A549 (cell line): ENCODE measurements around the gene NPR3. TPM values are rescaled to one million over a fixed set of nuclear protein-coding genes. Genes with fewer than 3 reads are reported as not detected.

ENCODE experiments used
- ATAC-seq, 2 experiments: fragments of 200-7000 bp in 1 of 2; fragments of >200 bp in 1 of 2; cut with Nextera tagmentation in 1 of 2; cut with Tn5 transposase in 1 of 2; 3 replicates each; pipeline versions ENCODE4 v1.8.0 to v1.9.1; 2018 to 2020; ENCODE audit warnings: mild to moderate bottlenecking in 1 of 2, moderate library complexity in 1 of 2
- CTCF ChIA-PET: fragments of 300-600 bp; sonication (Branson Sonifier 250); formaldehyde crosslinking; extraction: SDS; loops from one replicate; lab custom pipeline; 2021; ENCODE audit warnings: antibody characterized with exemption, inconsistent platforms; lab: Yijun Ruan, JAX
- POLR2A ChIA-PET: fragments of 350-600 bp; formaldehyde crosslinking; extraction: SDS; loops from one replicate; lab custom pipeline; 2021; ENCODE audit warnings: antibody characterized with exemption, inconsistent platforms; lab: Yijun Ruan, JAX
- DNase-seq, 2 experiments: peaks; one replicate each; pipeline versions ENCODE4 v3.0.0 to v3.0.0-alpha.2; 2011 to 2016; ENCODE audit warnings: low read depth in 1 of 2, low spot score in 1 of 2
- FAIRE-seq: peaks from 2 replicates; lab custom pipeline; 2011; peaks lifted over from hg19 to GRCh38; lab: Jason Lieb, UNC
- H3K27ac ChIP-seq, 2 experiments: fragments of >200 bp; sonication (Bioruptor Twin); formaldehyde crosslinking; 3 replicates each; pipeline ENCODE4 v1.5.1; 2016 to 2017
- H3K4me1 ChIP-seq: fragments of >200 bp; sonication (Bioruptor Twin); formaldehyde crosslinking; 3 replicates; pipeline ENCODE4 v1.6.1; 2016
- H3K4me2 ChIP-seq: fragments of >200 bp; sonication (Bioruptor Twin); formaldehyde crosslinking; 3 replicates; pipeline ENCODE4 v1.6.1; 2016
- H3K4me3 ChIP-seq: fragments of >200 bp; sonication (Bioruptor Twin); formaldehyde crosslinking; 3 replicates; pipeline ENCODE4 v1.5.1; 2016
- H3K9me3 ChIP-seq: fragments of >200 bp; sonication (Bioruptor Twin); formaldehyde crosslinking; 3 replicates; pipeline ENCODE4 v1.6.1; 2016
- CBX2 ChIP-seq: fragments of 200-600 bp; sonication (generic); IDR thresholded peaks from 2 replicates; pipeline ENCODE4 v1.6.1; 2016; ENCODE audit warnings: low read depth, mild to moderate bottlenecking, borderline replicate concordance
- CHD2 ChIP-seq: fragments of 150-350 bp; IDR thresholded peaks from 2 replicates; pipeline ENCODE4 v1.6.1; 2014; ENCODE audit warnings: low read length; ENCODE audit not compliant: partially characterized antibody
- EHF ChIP-seq: fragments of 250-450 bp; sonication (Bioruptor Pico); IDR thresholded peaks from 2 replicates; pipeline ENCODE4 v1.5.0; 2020; ENCODE audit warnings: mild to moderate bottlenecking
- EP300 ChIP-seq, 2 experiments: fragments of >200 bp; sonication (Bioruptor Twin); formaldehyde crosslinking; IDR thresholded peaks; 2 replicates in 1 of 2; 3 replicates in 1 of 2; pipeline ENCODE4 v1.6.1; 2016 to 2017
- FOSL2 ChIP-seq, 2 experiments: fragments of 450-650 bp in 1 of 2; fragments of >200 bp in 1 of 2; sonication (Bioruptor Twin) in 1 of 2; formaldehyde crosslinking; IDR thresholded peaks; 2 replicates each; pipeline versions ENCODE4 v1.5.0 to v1.6.1; 2016 to 2020; ENCODE audit warnings: mild to moderate bottlenecking in 1 of 2, moderate library complexity in 1 of 2
- GATA3 ChIP-seq: IDR thresholded peaks from 2 replicates; pipeline ENCODE4 v1.6.1; 2012; ENCODE audit warnings: borderline replicate concordance
- HDAC2 ChIP-seq: fragments of 200-600 bp; sonication (generic); IDR thresholded peaks from 2 replicates; pipeline ENCODE4 v1.6.1; 2016
- HEYL ChIP-seq: fragments of 250-450 bp; sonication (Bioruptor Pico); IDR thresholded peaks from 2 replicates; pipeline ENCODE4 v1.8.0; 2021; ENCODE audit warnings: mild to moderate bottlenecking, moderate library complexity
- HOXB5 ChIP-seq: fragments of 250-450 bp; sonication (Bioruptor Pico); IDR thresholded peaks from 2 replicates; pipeline ENCODE4 v1.5.0; 2020; ENCODE audit warnings: mild to moderate bottlenecking, moderate library complexity
- JUNB ChIP-seq: fragments of >200 bp; sonication (Bioruptor Twin); formaldehyde crosslinking; IDR thresholded peaks from 2 replicates; pipeline ENCODE4 v1.6.1; 2016
- MAZ ChIP-seq: fragments of 150-350 bp; IDR thresholded peaks from 2 replicates; pipeline ENCODE4 v1.6.1; 2014; ENCODE audit warnings: antibody characterized with exemption, low read depth, low read length, borderline replicate concordance
- MYC ChIP-seq: IDR thresholded peaks from 2 replicates; pipeline ENCODE4 v1.6.1; 2012; ENCODE audit warnings: mild to moderate bottlenecking, inconsistent platforms, low read length, improper control_type of control experiment, borderline replicate concordance
- POLR2AphosphoS2 ChIP-seq: conservative IDR thresholded peaks from 2 replicates; pipeline ENCODE4 v1.6.1; 2012; ENCODE audit warnings: low read length, improper control_type of control experiment, inconsistent platforms
- RCOR1 ChIP-seq: fragments of 150-350 bp; IDR thresholded peaks from 2 replicates; pipeline ENCODE4 v1.6.1; 2014; ENCODE audit warnings: antibody characterized with exemption, low read length, low read depth
- RNF2 ChIP-seq: fragments of 200-600 bp; sonication (generic); IDR thresholded peaks from 2 replicates; pipeline ENCODE4 v1.6.1; 2016; ENCODE audit warnings: low read depth, mild to moderate bottlenecking, antibody characterized with exemption, moderate library complexity, borderline replicate concordance
- ZC3H11A ChIP-seq: fragments of 450-650 bp; IDR thresholded peaks from 2 replicates; pipeline ENCODE4 v1.6.1; 2014; ENCODE audit warnings: antibody characterized with exemption, mild to moderate bottlenecking
- ZFP36 ChIP-seq: fragments of 450-650 bp; IDR thresholded peaks from 2 replicates; pipeline ENCODE4 v1.6.1; 2014; ENCODE audit warnings: borderline replicate concordance; ENCODE audit not compliant: partially characterized antibody
- WGBS: methylation state at CpG from one replicate; pipeline ENCODE4 v1.1.6; 2017; ENCODE audit errors: missing lambda C conversion rate; 5-methylcytosine and 5-hydroxymethylcytosine counted together
- polyA plus RNA-seq, 4 experiments: library from polyadenylated mRNA; depleted of rRNA in 3 of 4; stranded (reverse); fragments of >200 nt; fragmentation: RNase III in 1 of 4; extraction: RNeasy Plus Mini Kit Qiagen cat#74134 plus additional on column Dnase treatment in 1 of 4; gene quantifications; 2 replicates in 3 of 4; 3 replicates in 1 of 4; pipeline ENCODE4 v1.2.3, GENCODE V29; 2011 to 2017
- TF ChIP-seq, protein P1 (sequence below): fragments of >200 bp; sonication (Bioruptor Twin); formaldehyde crosslinking; IDR thresholded peaks from 2 replicates; pipeline ENCODE4 v1.6.1; 2016
- TF ChIP-seq, protein P2 (sequence below): IDR thresholded peaks from 2 replicates; pipeline ENCODE4 v1.6.1; 2012; ENCODE audit warnings: low read depth, borderline replicate concordance
- TF ChIP-seq, protein P3 (sequence below): fragments of 250-450 bp; sonication (Bioruptor Pico); IDR thresholded peaks from 2 replicates; pipeline ENCODE4 v1.5.0; 2021; ENCODE audit warnings: mild to moderate bottlenecking, moderate library complexity, borderline replicate concordance

Gene NPR3
- polyA plus RNA-seq, 2 of the 4 experiments (the other 2 are of a cell fraction) = 16.4 to 18.6 TPM

DNA sequence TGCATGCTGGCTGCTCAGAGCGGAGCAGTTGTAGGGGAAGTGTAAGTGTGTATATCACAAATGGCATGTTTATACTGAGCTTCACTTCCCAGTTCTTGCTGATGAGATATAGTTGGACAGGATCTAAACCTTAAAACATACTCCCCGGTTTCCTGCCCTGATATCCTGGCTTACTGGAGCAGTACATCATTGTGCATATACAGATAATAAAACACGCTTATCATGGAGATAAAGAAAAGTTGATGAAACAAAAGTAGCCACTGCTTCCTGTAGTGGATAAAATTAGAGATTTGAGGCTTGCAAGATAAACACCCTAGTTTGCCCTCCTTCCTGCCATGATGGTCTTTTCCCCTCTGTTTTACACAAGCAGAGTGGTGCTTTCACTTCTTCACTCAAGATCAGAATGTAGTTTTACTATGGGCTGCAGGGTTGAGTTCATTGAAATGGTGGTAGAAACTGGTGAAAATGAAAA is 15.0 kb downstream of the NPR3 start:
- Histone ChIP-seq H3K4me3 (no peak overlapping the region), H3K9me3 (peaks cover 7% of the 10 kb centered on the region), H3K27ac (no peak overlapping the region), H3K4me2 (no peak overlapping the region), H3K4me1 (no peaks in the 10 kb centered on the region)
- ATAC-seq (no peak), DNase-seq (no peak), FAIRE-seq (no peak)
- 82% methylated on average over 3 of the region's 3 CpGs for WGBS
- ChIA-PET POLR2A (no interaction called here), CTCF (interaction anchor here (1.3 kb wide), 1 partner anchor 447 kb away, joined by 4 read pairs; no protein-coding TSS in a partner anchor)
- no peak for TF ChIP-seq ZFP36
- TF ChIP-seq EP300 (IDR thresholded peaks at IDR 0.05) = no peak
- no peak for TF ChIP-seq MAZ
- TF ChIP-seq CHD2 = no peak
- TF ChIP-seq FOSL2 (IDR thresholded peaks at IDR 0.05) = no peak
- TF ChIP-seq FOSL2 (CRISPR knock-in tag; IDR thresholded peaks at IDR 0.05) = no peak
- TF ChIP-seq MYC = no peak
- TF ChIP-seq RNF2 = no peak
- no peak for TF ChIP-seq HEYL
- TF ChIP-seq, protein P1, sequence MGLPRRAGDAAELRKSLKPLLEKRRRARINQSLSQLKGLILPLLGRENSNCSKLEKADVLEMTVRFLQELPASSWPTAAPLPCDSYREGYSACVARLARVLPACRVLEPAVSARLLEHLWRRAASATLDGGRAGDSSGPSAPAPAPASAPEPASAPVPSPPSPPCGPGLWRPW = no peak
- TF ChIP-seq HDAC2 = no peak

DNA sequence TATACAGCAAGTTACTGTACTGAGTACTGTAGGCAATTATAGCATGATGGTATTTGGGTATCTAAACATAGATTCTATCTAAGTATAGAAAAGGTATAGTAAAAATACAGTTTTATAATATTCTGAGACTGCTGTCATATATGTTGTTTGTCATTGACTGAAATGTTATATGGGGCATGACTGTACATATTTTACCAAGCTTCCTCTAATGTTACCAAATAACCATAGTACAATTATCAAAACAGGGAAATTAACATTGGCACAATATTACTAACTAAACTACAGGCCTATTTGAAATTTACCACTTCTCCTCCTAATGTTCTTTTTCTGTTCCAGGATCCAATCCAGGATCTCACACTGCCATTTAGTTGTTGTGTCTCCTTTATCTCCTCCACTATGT is 18.5 kb downstream of the NPR3 start:
- Histone ChIP-seq H3K4me2 (no peak overlapping the region), H3K4me1 (no peaks in the 10 kb centered on the region), H3K27ac (no peak overlapping the region), H3K4me3 (no peak overlapping the region), H3K9me3 (peaks cover 7% of the 10 kb centered on the region)
- ChIA-PET CTCF (no interaction called here), POLR2A (no interaction called here)
- FAIRE-seq = no peak
- DNase-seq = no peak
- TF ChIP-seq HOXB5 (CRISPR knock-in tag) = no peak
- TF ChIP-seq RCOR1 = no peak
- TF ChIP-seq, protein P2, sequence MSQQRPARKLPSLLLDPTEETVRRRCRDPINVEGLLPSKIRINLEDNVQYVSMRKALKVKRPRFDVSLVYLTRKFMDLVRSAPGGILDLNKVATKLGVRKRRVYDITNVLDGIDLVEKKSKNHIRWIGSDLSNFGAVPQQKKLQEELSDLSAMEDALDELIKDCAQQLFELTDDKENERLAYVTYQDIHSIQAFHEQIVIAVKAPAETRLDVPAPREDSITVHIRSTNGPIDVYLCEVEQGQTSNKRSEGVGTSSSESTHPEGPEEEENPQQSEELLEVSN = no peak
- no peak for TF ChIP-seq POLR2AphosphoS2
- no peak for TF ChIP-seq GATA3
- ATAC-seq = no peak

DNA sequence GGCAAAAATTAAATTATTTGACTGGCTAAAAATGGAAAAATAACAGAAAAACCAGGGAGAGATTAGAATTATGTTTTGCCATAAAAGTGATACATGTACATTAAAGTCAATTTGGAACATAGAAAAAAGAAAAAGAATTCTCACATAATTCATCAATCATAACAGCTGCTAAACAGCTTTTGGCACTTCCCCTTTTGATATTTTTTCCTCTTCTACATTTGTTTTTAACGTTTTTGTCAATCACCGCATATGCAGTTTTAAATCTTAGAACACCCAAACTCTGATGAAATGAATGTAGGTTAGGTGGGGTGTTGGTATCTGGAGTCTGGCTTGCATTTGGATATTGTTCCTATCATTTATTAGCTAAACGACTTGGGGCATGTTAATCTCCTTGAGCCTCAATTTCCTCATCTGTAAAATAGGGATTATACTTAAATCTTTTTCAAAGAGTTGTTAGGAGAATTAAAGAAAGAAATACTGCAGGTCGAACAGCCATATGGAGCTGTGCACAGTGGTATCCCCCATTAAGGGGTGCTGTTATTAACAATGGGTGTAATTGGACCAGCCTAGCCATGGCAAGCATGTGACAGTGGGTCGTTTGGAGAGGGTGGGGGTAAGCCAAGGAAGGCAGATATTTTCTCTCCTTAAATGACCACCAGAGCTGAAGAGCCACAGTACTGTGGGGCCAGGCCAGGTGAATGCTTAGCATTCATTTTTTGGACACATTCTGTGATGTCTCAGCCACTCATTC is 22.6 kb downstream of the NPR3 start:
- Histone ChIP-seq H3K4me1 (peaks cover 4% of the 10 kb centered on the region; the same call in 1 of the 3 replicates), H3K4me3 (no peak overlapping the region), H3K4me2 (no peak overlapping the region), H3K27ac (no peak overlapping the region), H3K9me3 (no peaks in the 10 kb centered on the region; the same call in 2 of the 3 replicates)
- TF ChIP-seq, protein P3, sequence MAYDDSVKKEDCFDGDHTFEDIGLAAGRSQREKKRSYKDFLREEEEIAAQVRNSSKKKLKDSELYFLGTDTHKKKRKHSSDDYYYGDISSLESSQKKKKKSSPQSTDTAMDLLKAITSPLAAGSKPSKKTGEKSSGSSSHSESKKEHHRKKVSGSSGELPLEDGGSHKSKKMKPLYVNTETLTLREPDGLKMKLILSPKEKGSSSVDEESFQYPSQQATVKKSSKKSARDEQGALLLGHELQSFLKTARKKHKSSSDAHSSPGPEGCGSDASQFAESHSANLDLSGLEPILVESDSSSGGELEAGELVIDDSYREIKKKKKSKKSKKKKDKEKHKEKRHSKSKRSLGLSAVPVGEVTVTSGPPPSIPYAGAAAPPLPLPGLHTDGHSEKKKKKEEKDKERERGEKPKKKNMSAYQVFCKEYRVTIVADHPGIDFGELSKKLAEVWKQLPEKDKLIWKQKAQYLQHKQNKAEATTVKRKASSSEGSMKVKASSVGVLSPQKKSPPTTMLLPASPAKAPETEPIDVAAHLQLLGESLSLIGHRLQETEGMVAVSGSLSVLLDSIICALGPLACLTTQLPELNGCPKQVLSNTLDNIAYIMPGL (CRISPR knock-in tag) = no peak
- TF ChIP-seq EHF (no peak), CBX2 (no peak), JUNB (no peak), HOXB5 (CRISPR knock-in tag) (no peak), RNF2 (no peak), ZC3H11A (no peak)
- TF ChIP-seq, protein P1 = no peak
- WGBS = 64% methylated on average over 5 of the region's 5 CpGs
- POLR2A ChIA-PET = no interaction called here
- FAIRE-seq (no peak), ATAC-seq (no peak), DNase-seq (no peak)
- CTCF ChIA-PET = interaction anchor here (0.6 to 1.6 kb wide), 4 partner anchors 9 to 447 kb away, joined by 3 to 5 read pairs (median 3); no protein-coding TSS in a partner anchor
